SK-N-SH (cell line): Measurements from ENCODE around the gene SYT1.

Experiments
- CTCF ChIP-seq: fragments of 200-600 bp; sonication (generic); IDR thresholded peaks from 2 replicates; pipeline ENCODE4 v1.6.1; 2017; ENCODE audit warnings: antibody characterized with exemption, mild to moderate bottlenecking, moderate library complexity
- FOXJ3 ChIP-seq: sonication (generic); formaldehyde crosslinking; IDR thresholded peaks from 2 replicates; pipeline ENCODE4 v1.5.1; 2020; ENCODE audit warnings: mild to moderate bottlenecking, missing genetic modification reagents
- MEF2A ChIP-seq: IDR thresholded peaks from 2 replicates; pipeline ENCODE4 v1.4.0; 2012; ENCODE audit warnings: low read depth, borderline replicate concordance
- POLR2AphosphoS5 ChIP-seq: IDR thresholded peaks from 2 replicates; pipeline ENCODE4 v1.6.1; 2012; ENCODE audit warnings: low read depth, low read length
- TAF1 ChIP-seq: IDR thresholded peaks from 2 replicates; pipeline ENCODE4 v1.6.1; 2012; ENCODE audit warnings: low read depth, mild to moderate bottlenecking, low read length, moderate library complexity, borderline replicate concordance

- TF ChIP-seq POLR2AphosphoS5 (no peak), CTCF (no peak), FOXJ3 (no peak), TAF1 (no peak), MEF2A (no peak)
Measured at GRCh38 chr12:79408689-79409088, 544.1 kb downstream of the SYT1 start.
